ENCODE results near the gene RIMS1. TPM values are rescaled to one million over a fixed set of nuclear protein-coding genes. Genes with fewer than 3 reads are reported as not detected.

The RIMS1 gene
- total and polyA plus RNA-seq, 9 of the 15 experiments (the other 6 are each of a cell fraction or from before 2014, with no cell fraction given) = not detected

DNA sequence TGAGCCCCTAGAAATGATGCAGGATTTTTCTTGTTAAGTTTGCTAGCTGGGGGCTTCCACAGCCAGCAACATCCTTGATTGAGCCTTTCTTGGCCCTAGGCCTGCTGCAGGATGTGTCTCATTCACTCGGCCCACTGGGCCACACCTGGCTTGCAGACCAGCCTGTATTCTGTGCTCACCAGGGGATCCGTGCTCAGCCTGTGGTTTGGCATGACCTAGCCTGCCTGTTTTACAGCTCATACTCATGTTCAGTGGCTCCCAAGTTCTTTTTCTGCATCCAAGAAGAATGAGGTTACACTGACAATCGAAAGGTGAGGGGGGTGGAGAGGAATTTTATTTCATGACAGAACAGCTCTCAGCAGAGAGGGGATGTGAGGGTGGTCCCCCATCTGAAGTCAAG is 263.4 kb downstream of the RIMS1 start (continued):
- no peak for TF ChIP-seq USF2 (CRISPR knock-in tag; IDR thresholded peaks at IDR 0.05)
- no peak for TF ChIP-seq ZNF830 (CRISPR knock-in tag; IDR thresholded peaks at IDR 0.05)
- TF ChIP-seq KDM2B (CRISPR knock-in tag; IDR thresholded peaks at IDR 0.05) = no peak
- no peak for TF ChIP-seq ZNF395 (CRISPR knock-in tag; IDR thresholded peaks at IDR 0.05)
- no peak for TF ChIP-seq ZBED1 (IDR thresholded peaks at IDR 0.05)

GRCh38 chr6:72151742-72152141 is 265.4 kb downstream of the RIMS1 start:
- no peak overlapping the region for H3K9ac ChIP-seq (ENCODE audit: insufficient read depth in 1 of 2, low read depth in 2 of 2, low read length in 2 of 2)
- H3K27ac ChIP-seq (ENCODE audit: extremely low read depth, low read depth, low read length) = no peak overlapping the region
- H3K9me1 ChIP-seq (ENCODE audit: control insufficient read depth, insufficient read depth, low read length) = no peaks in the 10 kb centered on the region
- no peaks in the 10 kb centered on the region for H3K9me3 ChIP-seq (replicated peaks; ENCODE audit: control insufficient read depth, insufficient read depth, low read depth, low read length)
- FAIRE-seq (no peak), ATAC-seq (no peak), DNase-seq (ENCODE audit: extremely low read depth in 1 of 4, low spot score in 3 of 4) (no peak)
- no peaks in the 10 kb centered on the region for H3K4me1 ChIP-seq (replicated peaks in 1 of 2; ENCODE audit: control insufficient read depth in 2 of 2, insufficient read depth in 2 of 2, low read length in 2 of 2)
- H3K79me2 ChIP-seq (ENCODE audit: control insufficient read depth, insufficient read depth, low read length) = no peaks in the 10 kb centered on the region
- TF ChIP-seq MTA1 (IDR thresholded peaks at IDR 0.05; ENCODE audit: borderline replicate concordance) = no peak
- TF ChIP-seq STAT5A (IDR thresholded peaks at IDR 0.05; ENCODE audit: borderline replicate concordance, low read length) = no peak
- TF ChIP-seq SREBF1 (IDR thresholded peaks at IDR 0.05; ENCODE audit: borderline replicate concordance, low read depth, low read length) = no peak
- in situ Hi-C loops (cut with MboI) (no loop called here), intact Hi-C loops (cut with micrococcal nuclease) (no loop called here)
- 0% methylated on average over 2 of the region's 2 CpGs for WGBS (ENCODE audit: insufficient coverage, low coverage, missing lambda C conversion rate)
- ChIA-PET CTCF (ENCODE audit: low intra/inter-chr PET ratio) (no interaction called here), POLR2A (interaction anchor here (0.6 kb wide), 1 partner anchor 41 kb away, joined by 3 read pairs; no protein-coding TSS in a partner anchor)
- no peak overlapping the region for H3K4me3 ChIP-seq
- BruUV-seq (replicated peaks) = no TSS peak
- no peaks in the 10 kb centered on the region for H4K20me1 ChIP-seq (replicated peaks; ENCODE audit: control insufficient read depth, insufficient read depth, low read length)
- no peaks in the 10 kb centered on the region for H3K27me3 ChIP-seq (ENCODE audit: control insufficient read depth in 2 of 2, insufficient read depth in 2 of 2, low read length in 2 of 2)
- no peaks in the 10 kb centered on the region for H3K36me3 ChIP-seq (ENCODE audit: control insufficient read depth, insufficient read depth, low read length)
- H3K4me2 ChIP-seq (ENCODE audit: insufficient read depth, low read length) = no peak overlapping the region
- H2AFZ ChIP-seq (ENCODE audit: low read depth, low read length) = no peak overlapping the region
